Natural killer cell treated with Interleukin-12 subunit alpha and Interleukin-12 subunit beta and Interleukin-15 and Interleukin-18, amount 100 ng/mL, for 72 hours (primary cell): ENCODE measurements around the gene REV3L. TPM values are rescaled to one million over a fixed set of nuclear protein-coding genes. Genes with fewer than 3 reads are reported as not detected.

ENCODE experiments used
- ATAC-seq, 2 donors: fragments of 150-1000 bp; cut with Tn5 transposase in 1 of 2; sonication (Bioruptor Pico), chemical (Tn5 transposase) in 1 of 2; 2 replicates each; pipeline ENCODE4 v1.10.0; 2021
- DNase-seq: peaks from one replicate; pipeline ENCODE4 v3.0.0; 2022; ENCODE audit warnings: low spot score
- H3K27ac Mint-ChIP-seq, 2 donors: 1 replicate in 1 of 2; 2 replicates in 1 of 2; pipeline ENCODE4 v1.8.0; 2022; ENCODE audit warnings: mixed read lengths in 2 of 2, mild to moderate bottlenecking in 1 of 2, moderate library complexity in 1 of 2
- H3K27me3 Mint-ChIP-seq, 2 donors: 1 replicate in 1 of 2; 2 replicates in 1 of 2; pipeline ENCODE4 v1.8.0; 2022; ENCODE audit warnings: mixed read lengths in 2 of 2
- H3K36me3 Mint-ChIP-seq: one replicate; pipeline ENCODE4 v1.8.0; 2022; ENCODE audit warnings: mixed read lengths
- H3K4me1 Mint-ChIP-seq, 2 donors: 1 replicate in 1 of 2; 2 replicates in 1 of 2; pipeline ENCODE4 v1.8.0; 2022; ENCODE audit warnings: low read depth in 2 of 2, mixed read lengths in 2 of 2, mild to moderate bottlenecking in 1 of 2
- H3K4me3 Mint-ChIP-seq: one replicate; pipeline ENCODE4 v1.8.0; 2022; ENCODE audit warnings: mixed read lengths
- H3K9me3 Mint-ChIP-seq: 2 replicates; pipeline ENCODE4 v1.8.0; 2022; ENCODE audit warnings: mixed read lengths
- total RNA-seq, 2 donors: library from RNA; stranded (reverse); gene quantifications; one replicate each; pipeline ENCODE4 v1.2.3, GENCODE V29; 2022

Gene REV3L, protein sequence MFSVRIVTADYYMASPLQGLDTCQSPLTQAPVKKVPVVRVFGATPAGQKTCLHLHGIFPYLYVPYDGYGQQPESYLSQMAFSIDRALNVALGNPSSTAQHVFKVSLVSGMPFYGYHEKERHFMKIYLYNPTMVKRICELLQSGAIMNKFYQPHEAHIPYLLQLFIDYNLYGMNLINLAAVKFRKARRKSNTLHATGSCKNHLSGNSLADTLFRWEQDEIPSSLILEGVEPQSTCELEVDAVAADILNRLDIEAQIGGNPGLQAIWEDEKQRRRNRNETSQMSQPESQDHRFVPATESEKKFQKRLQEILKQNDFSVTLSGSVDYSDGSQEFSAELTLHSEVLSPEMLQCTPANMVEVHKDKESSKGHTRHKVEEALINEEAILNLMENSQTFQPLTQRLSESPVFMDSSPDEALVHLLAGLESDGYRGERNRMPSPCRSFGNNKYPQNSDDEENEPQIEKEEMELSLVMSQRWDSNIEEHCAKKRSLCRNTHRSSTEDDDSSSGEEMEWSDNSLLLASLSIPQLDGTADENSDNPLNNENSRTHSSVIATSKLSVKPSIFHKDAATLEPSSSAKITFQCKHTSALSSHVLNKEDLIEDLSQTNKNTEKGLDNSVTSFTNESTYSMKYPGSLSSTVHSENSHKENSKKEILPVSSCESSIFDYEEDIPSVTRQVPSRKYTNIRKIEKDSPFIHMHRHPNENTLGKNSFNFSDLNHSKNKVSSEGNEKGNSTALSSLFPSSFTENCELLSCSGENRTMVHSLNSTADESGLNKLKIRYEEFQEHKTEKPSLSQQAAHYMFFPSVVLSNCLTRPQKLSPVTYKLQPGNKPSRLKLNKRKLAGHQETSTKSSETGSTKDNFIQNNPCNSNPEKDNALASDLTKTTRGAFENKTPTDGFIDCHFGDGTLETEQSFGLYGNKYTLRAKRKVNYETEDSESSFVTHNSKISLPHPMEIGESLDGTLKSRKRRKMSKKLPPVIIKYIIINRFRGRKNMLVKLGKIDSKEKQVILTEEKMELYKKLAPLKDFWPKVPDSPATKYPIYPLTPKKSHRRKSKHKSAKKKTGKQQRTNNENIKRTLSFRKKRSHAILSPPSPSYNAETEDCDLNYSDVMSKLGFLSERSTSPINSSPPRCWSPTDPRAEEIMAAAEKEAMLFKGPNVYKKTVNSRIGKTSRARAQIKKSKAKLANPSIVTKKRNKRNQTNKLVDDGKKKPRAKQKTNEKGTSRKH (N-terminal part only)
- 10 to 100 TPM; 12.8 to 31.0 TPM for total RNA-seq

GRCh38 chr6:111482959-111483735 lies at the start of gene REV3L:
Gene REV3L, minus strand, starts transcription at chr6:111483218. Its CDS starts 330 bp downstream, at chr6:111482888.
- peak; percentile 86 for DNase-seq
- Mint-ChIP-seq H3K9me3 (peaks cover 3% of the 10 kb centered on the region), H3K27me3 (no peaks in the 10 kb centered on the region), H3K4me1 (peaks cover 40 to 47% of the 10 kb centered on the region in 2 donors), H3K27ac (peak within 1 kb of the TSS; percentile 98), H3K4me3 (peak within 1 kb of the TSS; percentile 99), H3K36me3 (peaks cover 15% of the 10 kb centered on the region)
- ATAC-seq: peak; percentile 68 to 77

DNA sequence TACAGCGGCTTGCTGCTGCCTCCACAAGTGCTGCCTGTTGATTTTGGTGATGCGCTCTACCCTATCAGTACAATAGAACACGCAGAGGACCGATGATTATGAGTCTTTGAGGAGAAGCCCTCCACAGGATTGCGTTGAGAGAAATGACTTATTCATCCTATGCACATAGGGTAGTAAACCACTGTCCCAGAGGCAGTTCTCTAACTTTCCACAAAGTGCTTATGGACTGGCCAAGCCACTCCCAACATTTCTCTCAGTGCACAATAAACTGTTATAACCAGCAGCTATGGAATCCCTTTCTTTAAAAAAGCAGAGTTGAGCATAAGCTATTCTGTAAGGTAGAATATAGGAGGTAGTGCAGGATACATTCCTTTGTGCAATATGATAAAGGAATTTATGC lies 48.2 kb upstream of the REV3L start:
- DNase-seq (no peak), ATAC-seq (no peak)
- Mint-ChIP-seq H3K4me1 (peaks cover 6 to 11% of the 10 kb centered on the region in 2 donors), H3K27me3 (no peaks in the 10 kb centered on the region), H3K4me3 (no peak overlapping the region), H3K36me3 (no peaks in the 10 kb centered on the region), H3K27ac (no peak overlapping the region), H3K9me3 (no peaks in the 10 kb centered on the region)

GRCh38 chr6:111530667-111531066 lies 47.6 kb upstream of the REV3L start:
- Mint-ChIP-seq H3K4me3 (no peak overlapping the region), H3K36me3 (no peaks in the 10 kb centered on the region), H3K27ac (no peak overlapping the region), H3K4me1 (peaks cover 6 to 11% of the 10 kb centered on the region in 2 donors), H3K9me3 (no peaks in the 10 kb centered on the region), H3K27me3 (no peaks in the 10 kb centered on the region)
- no peak for ATAC-seq
- DNase-seq: no peak

DNA sequence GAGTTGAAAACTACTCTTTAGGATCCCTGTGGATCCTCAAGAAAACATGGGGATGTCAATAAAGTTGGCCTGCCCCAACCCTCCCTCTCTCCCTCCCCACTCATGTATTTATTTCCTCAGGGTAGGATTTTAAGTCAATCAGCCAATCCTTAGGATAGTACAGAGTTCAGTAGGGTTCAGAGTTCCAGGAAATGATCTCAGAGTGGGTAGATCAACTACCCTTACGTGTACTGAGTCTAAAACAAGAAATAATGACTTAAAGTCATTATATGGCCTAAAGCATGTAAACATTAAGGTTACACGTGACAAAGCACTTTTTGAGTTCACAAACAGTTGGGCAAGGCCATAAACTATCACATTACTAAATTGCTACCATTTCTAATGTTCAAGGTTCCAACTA lies 47.2 kb upstream of the REV3L start:
- ATAC-seq: no peak

DNA sequence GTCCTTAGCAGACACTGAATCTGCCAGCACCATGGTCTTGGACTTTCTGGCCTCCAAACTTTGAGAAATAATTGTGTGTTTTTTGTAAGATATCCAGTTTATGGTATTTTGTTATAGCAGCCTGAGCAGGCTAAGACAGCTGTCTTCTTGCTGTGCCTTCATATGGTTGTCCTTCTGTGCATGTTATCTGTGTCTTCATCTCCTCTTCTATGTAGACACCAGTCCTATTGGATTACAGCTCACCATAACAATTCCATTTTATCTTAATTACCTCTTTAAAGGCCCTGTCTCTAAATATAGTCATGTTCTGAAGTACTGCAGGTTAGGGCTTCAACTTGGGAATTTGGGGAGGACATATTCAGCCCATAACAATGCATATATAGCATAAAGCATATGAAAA lies 44.3 kb upstream of the REV3L start:
- H3K9me3 Mint-ChIP-seq: no peaks in the 10 kb centered on the region
- no peak for ATAC-seq
- no peak overlapping the region for H3K4me3 Mint-ChIP-seq

More for the DNA sequence above, 47.2 kb upstream of the REV3L start:
- H3K4me1 Mint-ChIP-seq: peaks cover 7 to 13% of the 10 kb centered on the region in 2 donors
- no peak overlapping the region for H3K27ac Mint-ChIP-seq
- H3K4me3 Mint-ChIP-seq: no peak overlapping the region
- no peaks in the 10 kb centered on the region for H3K27me3 Mint-ChIP-seq
- no peak for DNase-seq
- H3K36me3 Mint-ChIP-seq: no peaks in the 10 kb centered on the region
- no peaks in the 10 kb centered on the region for H3K9me3 Mint-ChIP-seq

GRCh38 chr6:111524735-111525134 lies 41.7 kb upstream of the REV3L start:
- H3K36me3 Mint-ChIP-seq: no peaks in the 10 kb centered on the region
- H3K9me3 Mint-ChIP-seq: no peaks in the 10 kb centered on the region
- peak overlapping the region; percentile 46 for H3K4me3 Mint-ChIP-seq
- DNase-seq: no peak
- peaks cover 22 to 31% of the 10 kb centered on the region in 2 donors for H3K4me1 Mint-ChIP-seq
- ATAC-seq: peak; percentile 67 to 75
- H3K27me3 Mint-ChIP-seq: no peaks in the 10 kb centered on the region
- H3K27ac Mint-ChIP-seq: peak overlapping the region; percentile 13 to 69

More for the DNA sequence above, 44.3 kb upstream of the REV3L start:
- no peak for DNase-seq
- peaks cover 23 to 28% of the 10 kb centered on the region in 2 donors for H3K4me1 Mint-ChIP-seq
- no peak overlapping the region for H3K27ac Mint-ChIP-seq
- no peaks in the 10 kb centered on the region for H3K36me3 Mint-ChIP-seq
- H3K27me3 Mint-ChIP-seq: no peaks in the 10 kb centered on the region

- peak overlapping the region; percentile 46 for H3K4me3 Mint-ChIP-seq
- no peaks in the 10 kb centered on the region for H3K9me3 Mint-ChIP-seq
- DNase-seq (no peak), ATAC-seq (no peak)
- H3K36me3 Mint-ChIP-seq: no peaks in the 10 kb centered on the region
- H3K27me3 Mint-ChIP-seq: no peaks in the 10 kb centered on the region
- H3K27ac Mint-ChIP-seq: peak overlapping the region; percentile 13 to 69
- peaks cover 22 to 31% of the 10 kb centered on the region in 2 donors for H3K4me1 Mint-ChIP-seq
These were observed 41.2 kb upstream of the REV3L start for GRCh38 chr6:111524252-111524651.

- ATAC-seq (no peak), DNase-seq (no peak)
- H3K36me3 Mint-ChIP-seq: no peaks in the 10 kb centered on the region
- no peaks in the 10 kb centered on the region for H3K27me3 Mint-ChIP-seq
- H3K4me1 Mint-ChIP-seq: peaks cover 22 to 31% of the 10 kb centered on the region in 2 donors
- H3K9me3 Mint-ChIP-seq: no peaks in the 10 kb centered on the region
- H3K4me3 Mint-ChIP-seq: peak overlapping the region; percentile 40
- H3K27ac Mint-ChIP-seq: peak overlapping the region in 1 of 2 donors; percentile 26
These were observed 40.6 kb upstream of the REV3L start for GRCh38 chr6:111523484-111524167.

DNA sequence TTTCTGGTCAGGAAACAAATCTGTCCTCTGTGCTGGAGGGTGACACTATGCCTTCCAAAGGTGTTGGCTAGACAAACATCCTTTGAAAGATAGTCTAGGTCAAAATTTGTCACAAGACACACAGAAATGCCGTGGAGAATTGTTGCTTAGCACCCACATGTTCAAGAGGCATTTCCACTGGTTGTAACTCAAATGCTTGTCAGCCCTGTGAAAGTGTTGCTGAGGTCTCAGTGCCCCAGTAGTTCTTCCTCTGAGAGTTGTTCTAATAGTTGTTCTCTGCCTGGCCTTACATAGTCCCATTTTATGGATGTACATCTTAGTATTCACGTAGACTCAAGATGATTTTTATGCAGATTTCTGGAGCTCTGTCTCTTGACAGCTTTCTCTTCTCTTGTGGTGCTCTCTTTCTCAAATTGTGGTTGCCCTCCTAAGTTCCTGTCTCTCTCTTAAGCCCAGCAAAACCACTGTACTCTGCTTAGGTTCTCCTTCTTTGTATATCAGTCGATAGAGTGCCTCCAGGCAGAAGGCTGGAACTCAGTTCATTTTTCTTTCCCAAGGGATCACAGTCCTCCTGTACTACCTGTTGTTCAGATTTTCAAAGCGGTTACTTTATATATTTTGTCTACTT lies 39.5 kb upstream of the REV3L start:
- no peaks in the 10 kb centered on the region for H3K9me3 Mint-ChIP-seq
- DNase-seq (no peak), ATAC-seq (peak; percentile 78 to 83)
- H3K27ac Mint-ChIP-seq: peak overlapping the region; percentile 7 to 26
- peak overlapping the region; percentile 40 for H3K4me3 Mint-ChIP-seq
- peaks cover 22 to 31% of the 10 kb centered on the region in 2 donors for H3K4me1 Mint-ChIP-seq
- no peaks in the 10 kb centered on the region for H3K27me3 Mint-ChIP-seq
- H3K36me3 Mint-ChIP-seq: no peaks in the 10 kb centered on the region

DNA sequence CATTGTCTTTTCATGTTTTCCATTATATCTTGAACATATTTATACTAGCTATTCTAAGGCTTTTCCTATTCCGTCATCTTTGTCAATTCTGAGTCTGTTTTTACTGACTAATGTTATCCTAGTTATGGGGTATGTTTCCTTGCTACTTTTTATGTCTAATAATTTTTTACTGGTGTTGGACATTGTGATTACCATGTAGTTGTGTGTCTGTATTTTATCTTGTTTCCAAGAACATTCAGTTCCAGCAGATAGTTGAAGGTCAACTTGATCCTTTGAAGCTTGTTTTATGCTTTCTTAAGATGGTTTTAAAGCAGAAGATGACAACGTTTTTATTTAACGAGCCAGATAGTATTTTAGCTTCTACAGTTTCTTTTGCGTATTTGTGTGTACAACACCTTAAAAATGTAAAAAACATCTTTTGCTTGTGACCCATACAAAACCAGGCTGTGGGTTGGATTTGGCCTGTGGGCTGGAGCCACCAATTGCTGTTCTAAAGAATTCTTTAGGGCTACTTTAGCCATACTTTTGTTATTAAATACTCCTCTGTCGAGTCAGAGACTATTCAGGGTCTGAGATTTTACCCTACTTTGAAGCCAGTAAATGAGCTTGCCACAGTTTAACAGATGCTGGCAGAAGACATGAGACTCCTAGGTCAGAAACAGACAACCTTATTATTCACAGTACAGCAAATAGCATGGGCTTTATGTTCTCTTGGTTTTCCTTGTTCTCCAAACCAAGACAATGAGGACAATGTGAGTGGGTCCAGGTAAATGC lies 38.7 kb upstream of the REV3L start:
- H3K36me3 Mint-ChIP-seq: no peaks in the 10 kb centered on the region
- peaks cover 22 to 31% of the 10 kb centered on the region in 2 donors for H3K4me1 Mint-ChIP-seq
- DNase-seq (no peak), ATAC-seq (no peak)
- no peaks in the 10 kb centered on the region for H3K27me3 Mint-ChIP-seq
- H3K4me3 Mint-ChIP-seq: no peak overlapping the region
- no peak overlapping the region for H3K27ac Mint-ChIP-seq
- no peaks in the 10 kb centered on the region for H3K9me3 Mint-ChIP-seq

DNA sequence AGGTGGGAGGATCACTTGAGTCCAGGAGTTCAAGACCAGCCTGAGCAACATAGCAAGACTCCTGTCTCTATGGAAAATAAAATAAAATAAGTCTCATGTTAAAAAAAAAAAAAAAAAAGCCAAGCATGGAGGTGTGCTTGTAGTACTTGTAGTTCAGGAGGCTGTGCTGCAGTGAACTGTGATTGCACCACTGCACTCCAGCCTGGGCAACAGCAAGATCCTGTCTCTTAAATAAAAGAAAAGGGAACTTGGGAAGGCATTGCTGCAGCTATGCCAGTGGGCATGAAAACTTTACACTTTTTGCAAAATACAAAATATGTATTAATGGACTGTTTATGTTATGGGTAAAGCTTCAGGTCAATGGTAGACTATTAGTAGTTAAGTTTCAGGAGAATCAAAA lies 37.5 kb upstream of the REV3L start:
- H3K4me1 Mint-ChIP-seq: peaks cover 22 to 31% of the 10 kb centered on the region in 2 donors
- ATAC-seq: no peak

More for the DNA sequence above, 37.5 kb upstream of the REV3L start:
- Mint-ChIP-seq H3K4me3 (no peak overlapping the region), H3K9me3 (no peaks in the 10 kb centered on the region), H3K27me3 (no peaks in the 10 kb centered on the region), H3K36me3 (no peaks in the 10 kb centered on the region), H3K27ac (no peak overlapping the region)
- no peak for DNase-seq
